Activated naive CD8-positive, alpha-beta T cell treated with anti-CD3 and anti-CD28 coated beads, Interleukin-2, amount 50 U/mL, for 16 hours (primary cell): ENCODE data around the gene FOXF2.

ENCODE experiments used
- DNase-seq: peaks from one replicate; pipeline ENCODE4 v3.0.0-alpha.2; 2020; ENCODE audit warnings: low read depth, low spot score

The FOXF2 gene

GRCh38 chr6:1378065-1379016 is 11.0 kb upstream of the FOXF2 start:
- DNase-seq = no peak

DNA sequence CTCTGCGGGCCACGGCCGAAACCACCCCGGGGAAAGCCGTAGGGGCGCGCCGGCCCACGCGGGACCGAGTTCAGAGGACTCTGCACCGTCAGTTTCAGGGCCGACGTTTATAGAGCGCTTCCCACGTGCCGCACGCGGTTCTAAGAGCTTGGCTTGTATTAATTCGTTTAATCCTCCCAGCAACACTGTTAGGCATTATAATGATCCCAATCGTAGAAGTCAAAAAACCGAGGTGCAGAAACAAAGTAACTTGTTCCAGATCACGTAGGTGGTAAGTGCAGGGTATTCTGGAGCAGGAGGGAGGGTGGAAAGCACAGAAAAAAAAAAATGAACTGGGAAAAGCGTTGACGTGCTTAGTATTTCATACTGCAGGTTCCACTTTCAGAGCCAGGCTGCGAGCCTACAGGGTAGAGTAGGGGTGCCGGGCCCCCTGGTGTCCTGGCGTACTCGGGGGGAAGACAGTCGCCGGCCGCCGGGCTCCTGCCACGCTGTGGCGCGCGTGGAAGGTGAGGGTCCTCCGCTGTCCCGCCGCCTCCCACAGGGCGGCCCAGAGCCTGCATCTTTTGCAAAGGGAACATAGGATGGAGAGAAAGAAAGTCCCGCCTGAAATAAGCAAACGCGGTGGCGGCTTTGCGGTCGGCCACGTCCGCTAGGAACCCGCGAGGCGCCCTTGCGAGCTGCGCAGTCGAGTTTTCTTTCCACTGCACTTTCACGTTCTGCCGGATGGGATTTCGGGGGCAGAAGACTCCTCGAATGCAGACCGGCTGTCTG is 10.2 kb upstream of the FOXF2 start:
- no peak for DNase-seq

DNA sequence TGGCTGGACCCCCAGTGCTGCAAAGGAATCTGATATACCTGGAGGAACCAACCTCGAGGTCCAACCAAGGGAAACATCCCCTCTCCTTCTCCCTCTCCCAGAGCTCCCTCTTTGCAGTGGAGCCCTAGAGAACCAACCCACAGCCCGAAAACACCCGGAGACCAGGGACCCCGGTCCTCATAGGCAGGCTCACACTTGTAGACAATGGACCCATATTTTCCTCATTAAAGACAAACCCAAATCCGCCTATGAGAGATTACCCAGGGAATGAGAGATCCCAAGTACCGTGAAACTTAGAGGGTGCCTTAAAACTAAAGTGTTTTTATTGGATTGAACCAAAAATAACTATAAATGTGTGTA is 9.6 kb upstream of the FOXF2 start:
- DNase-seq = no peak

DNA sequence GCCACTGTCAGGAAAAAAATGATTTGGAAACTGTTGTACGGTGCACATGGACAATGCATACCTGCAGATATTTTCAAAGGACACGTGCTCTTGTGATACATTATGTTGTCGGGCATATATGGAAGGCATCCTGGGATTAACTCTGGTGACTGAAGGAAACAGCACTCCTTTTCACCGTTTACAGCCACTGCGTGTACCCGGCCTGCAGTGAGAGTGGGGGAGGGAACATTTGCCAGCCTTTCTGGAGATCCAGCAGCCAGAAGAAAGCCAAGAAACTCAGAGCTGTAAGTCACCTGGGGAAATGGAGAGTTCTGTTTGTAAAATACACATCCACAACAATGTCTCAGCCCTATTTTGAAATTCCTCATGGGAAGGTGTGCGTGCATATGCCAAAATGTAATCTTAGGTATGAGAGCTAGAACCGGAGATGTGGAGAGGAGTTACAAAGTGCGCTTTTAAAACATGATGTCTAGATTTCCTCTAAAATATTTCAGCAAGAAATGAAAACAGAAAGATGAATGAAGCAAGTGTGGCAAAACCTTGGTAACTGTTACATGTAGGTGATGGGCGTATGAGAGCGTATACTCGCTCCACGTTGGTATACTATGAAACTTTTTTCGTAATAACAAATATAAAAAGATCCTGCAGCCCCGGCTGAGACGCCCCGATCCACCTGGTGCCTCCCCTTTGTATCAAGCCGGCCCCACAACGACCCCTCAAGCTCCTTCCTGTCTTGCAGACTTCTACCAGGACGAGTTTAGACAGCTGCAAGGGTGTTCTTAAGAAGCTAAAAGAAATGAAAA is 8.6 kb upstream of the FOXF2 start:
- DNase-seq = no peak

- DNase-seq = peak; percentile 36
These were observed 7.7 kb upstream of the FOXF2 start for GRCh38 chr6:1381481-1382330.

DNA sequence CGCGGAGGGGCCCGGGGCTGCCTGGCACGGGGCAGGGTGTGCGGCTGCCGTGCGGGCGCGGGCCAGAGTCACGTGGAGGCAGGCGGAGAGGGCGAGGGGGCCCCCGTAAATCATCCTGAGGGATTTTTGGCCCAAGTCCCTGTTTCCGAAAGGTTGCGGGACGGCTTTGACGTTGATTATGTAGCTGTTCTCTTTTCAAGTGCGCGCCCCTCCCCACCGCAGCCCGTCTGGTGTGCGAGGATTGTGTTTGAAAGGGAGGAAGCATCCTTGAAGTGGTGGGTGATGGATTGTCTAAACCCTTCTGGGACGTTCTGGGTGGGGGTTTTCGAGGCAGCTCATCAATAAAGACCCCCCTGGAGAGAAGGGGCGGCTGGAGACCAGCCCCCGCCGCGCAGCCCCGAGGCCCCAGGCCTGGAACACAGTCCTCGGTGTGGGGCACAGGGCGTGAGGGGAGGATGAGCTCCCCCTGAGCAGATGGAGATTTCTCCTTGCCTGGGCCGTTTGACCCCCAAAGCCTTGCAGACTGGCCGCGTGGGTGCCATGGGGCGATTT is 7.0 kb upstream of the FOXF2 start:
- no peak for DNase-seq

DNA sequence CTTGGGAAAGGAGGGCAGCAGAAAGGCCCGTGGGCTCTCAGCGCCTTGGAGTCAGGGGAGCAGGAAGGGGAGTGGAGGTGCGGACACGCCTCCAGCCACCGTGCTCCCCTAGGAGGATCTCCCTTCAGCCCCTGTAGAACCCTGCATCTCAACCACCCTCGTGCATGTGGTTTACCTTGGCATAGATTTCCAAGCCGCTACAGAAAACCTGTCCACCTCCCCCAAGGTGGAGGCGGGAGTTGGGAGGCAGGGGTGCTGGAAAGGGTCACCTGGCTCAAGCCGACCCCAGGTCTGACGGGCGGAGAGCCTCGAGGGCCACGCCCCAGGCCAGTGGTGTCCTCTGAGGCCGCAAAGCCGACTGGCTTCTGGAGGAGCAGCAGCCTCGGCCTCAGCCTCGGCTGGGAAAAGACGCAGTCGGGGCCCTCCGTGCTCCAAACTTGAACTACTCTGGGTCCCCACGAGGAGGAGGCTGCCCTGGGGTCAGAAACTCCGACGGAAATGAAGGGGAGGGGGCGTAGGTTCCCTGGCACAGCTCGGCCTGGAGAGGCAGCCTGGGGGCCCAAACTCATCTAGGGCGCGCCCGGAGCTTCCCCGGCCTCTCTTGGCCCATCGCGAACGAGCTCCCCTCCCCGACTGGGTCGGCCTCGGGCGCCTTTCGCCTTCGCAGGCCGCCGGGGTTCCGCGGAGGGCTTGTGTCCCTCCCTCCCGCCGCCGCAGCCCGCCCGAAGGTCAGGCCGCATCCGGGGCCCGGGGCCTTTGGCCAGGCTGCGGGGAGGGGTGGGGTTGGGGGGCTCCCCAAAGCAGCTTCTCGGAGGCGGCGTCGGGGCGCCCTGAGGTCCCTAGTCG is 6.3 kb upstream of the FOXF2 start:
- no peak for DNase-seq

GRCh38 chr6:1383729-1384548 is 5.4 kb upstream of the FOXF2 start:
- no peak for DNase-seq

- no peak for DNase-seq
These were observed 4.7 kb upstream of the FOXF2 start for GRCh38 chr6:1384549-1385128.

- DNase-seq = no peak
These were observed 4.0 kb upstream of the FOXF2 start for GRCh38 chr6:1385129-1386037.

DNA sequence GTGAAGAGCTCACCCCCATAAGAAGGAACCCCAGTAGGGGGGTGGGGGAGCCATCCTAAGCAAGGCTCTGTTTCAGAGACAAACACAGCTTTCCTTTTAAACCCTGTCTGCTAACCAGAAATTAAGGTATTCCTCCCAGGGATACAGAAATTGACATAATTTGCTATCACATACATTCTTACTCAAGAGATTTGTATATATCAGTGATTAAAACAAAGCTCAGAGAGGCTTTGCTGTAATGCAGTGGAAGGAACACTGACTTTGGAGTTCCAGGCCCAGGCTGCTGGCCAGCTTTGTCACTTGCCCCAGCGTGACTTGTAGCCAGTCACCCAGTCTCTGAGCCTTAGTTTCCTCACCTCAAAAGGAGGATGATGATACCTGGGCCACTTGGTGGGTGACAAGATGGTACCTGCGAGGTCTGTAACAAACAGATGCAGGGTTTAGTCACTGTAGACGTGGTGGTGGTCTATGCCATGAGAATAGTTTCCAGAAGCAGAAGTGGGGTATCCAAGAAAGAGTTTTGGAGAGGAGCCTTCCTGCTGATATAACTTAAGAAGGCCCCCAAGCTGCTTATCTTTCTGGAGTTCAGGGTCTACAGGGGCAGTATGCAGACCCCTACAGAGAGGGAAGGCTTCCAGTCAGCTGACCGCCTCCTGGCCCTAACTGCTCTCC is 3.2 kb upstream of the FOXF2 start:
- no peak for DNase-seq

DNA sequence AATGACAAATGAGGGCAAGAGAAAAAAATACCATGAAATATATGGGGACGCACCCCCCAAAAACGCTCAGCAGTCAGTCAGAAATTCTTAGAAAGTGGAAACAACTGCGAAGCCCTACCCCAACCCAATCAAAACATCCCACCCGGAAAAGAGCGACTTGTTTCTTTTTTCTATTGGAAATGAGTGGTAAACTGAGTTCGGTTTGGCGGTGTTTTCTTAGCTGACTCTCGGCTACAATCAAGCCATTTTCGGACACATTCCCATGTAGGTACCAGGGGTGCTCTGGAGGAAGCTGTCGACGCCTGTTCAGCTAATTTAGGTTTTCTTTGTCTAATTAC is 1.9 kb upstream of the FOXF2 start:
- DNase-seq = no peak

DNA sequence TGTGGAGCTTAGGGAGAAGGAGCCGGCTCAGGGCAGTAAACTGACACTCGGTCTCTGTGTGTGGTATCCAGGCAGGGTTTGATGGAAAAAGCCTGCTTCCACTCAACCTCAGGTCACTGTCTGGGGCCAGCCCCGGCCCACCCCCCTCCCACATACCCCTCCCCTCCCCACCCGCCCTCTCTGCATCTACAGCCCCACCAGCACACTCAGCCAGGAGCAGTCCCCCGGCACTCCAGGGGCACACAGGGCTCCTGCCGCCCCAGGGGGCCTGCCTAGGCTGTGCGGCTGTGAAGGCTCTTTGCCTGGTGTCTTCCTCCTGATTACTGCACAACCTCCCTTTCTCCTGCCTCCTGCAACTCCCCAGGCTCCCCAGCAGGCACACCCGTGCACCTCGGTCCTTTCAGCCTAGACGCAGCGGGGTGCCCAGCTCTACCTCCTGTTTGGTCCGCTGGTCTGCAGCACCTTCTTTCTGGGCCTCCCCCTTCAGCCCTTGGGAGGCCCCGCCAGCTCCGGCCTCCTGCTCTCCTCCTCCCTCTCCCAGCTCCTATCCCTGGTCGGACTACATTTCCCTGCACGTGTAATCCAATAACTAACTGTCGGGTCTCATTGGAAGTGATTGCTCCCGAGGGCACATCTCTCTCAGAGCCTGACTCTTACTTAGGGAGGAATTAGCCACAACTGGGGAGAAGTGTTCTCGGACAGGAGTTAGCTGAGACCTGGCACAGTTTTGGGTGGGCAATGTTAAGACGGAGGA is 1.3 kb upstream of the FOXF2 start:
- no peak for DNase-seq

- DNase-seq = no peak
These were observed 577 bp upstream of the FOXF2 start for GRCh38 chr6:1388630-1389368.

GRCh38 chr6:1390133-1390945 is 963 bp downstream of the FOXF2 start:
- no peak for DNase-seq
